GM06990 (cell line): Measurements from ENCODE around the gene CFAP46.
"Not testable (repeated sequence)": the region's sequence is repeated elsewhere in the genome, so short reads cannot be mapped to it uniquely, and the experiment has no call there.

Experiments
- DNase-seq: peaks from one replicate; pipeline ENCODE4 v3.0.0-alpha.2; 2011; ENCODE audit not compliant: insufficient read length; ENCODE audit errors: extremely low read depth
- H3K27me3 ChIP-seq: replicated peaks from 2 replicates; pipeline ENCODE4 v1.6.0; 2011; ENCODE audit warnings: low read length; ENCODE audit not compliant: control insufficient read depth, insufficient read depth
- H3K36me3 ChIP-seq: 2 replicates; pipeline ENCODE4 v1.5.1; 2011; ENCODE audit warnings: low read length; ENCODE audit not compliant: control insufficient read depth, insufficient read depth
- H3K4me3 ChIP-seq: replicated peaks from 2 replicates; pipeline ENCODE4 v1.5.1; 2011; ENCODE audit warnings: low read depth, mild to moderate bottlenecking, control low read depth, low read length
- CTCF ChIP-seq: IDR thresholded peaks from 2 replicates; pipeline ENCODE4 v1.5.1; 2011; ENCODE audit warnings: low read length, control low read depth, mild to moderate bottlenecking, inconsistent platforms; ENCODE audit not compliant: insufficient read depth, poor library complexity, severe bottlenecking

CFAP46 gene

GRCh38 chr10:132924046-132924952 lies 18.1 kb downstream of the CFAP46 start:
- no peak for TF ChIP-seq CTCF
- H3K4me3 ChIP-seq: no peak overlapping the region
- DNase-seq: no peak
- H3K27me3 ChIP-seq: no peaks in the 10 kb centered on the region
- H3K36me3 ChIP-seq: no peaks in the 10 kb centered on the region

- H3K36me3 ChIP-seq, H3K4me3 ChIP-seq, H3K27me3 ChIP-seq, DNase-seq: not testable (repeated sequence)
Observed at GRCh38 chr10:132923384-132923783, 19.0 kb downstream of the CFAP46 start.

DNA sequence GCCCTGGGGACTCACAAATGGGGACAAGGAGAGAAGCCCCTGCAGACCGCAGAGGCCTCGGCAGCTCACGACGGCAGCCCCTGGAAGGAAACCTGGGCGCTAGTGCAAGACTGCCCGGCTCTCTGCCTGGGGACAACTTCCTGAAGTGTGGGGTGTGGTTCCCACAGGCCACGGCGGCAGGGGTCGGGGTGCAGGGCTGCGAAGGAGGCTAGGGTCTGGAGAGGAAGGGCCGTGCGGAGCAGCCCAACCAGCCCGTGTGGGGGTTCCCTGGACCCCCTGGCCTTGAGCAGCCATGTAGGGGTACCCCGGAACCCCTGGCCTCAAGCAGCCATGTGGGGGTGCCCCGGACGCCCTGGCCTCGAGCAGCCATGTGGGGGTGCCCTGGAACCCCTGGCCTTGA lies 19.5 kb downstream of the CFAP46 start:
- H3K4me3 ChIP-seq: no peak overlapping the region
- no peaks in the 10 kb centered on the region for H3K36me3 ChIP-seq
- TF ChIP-seq CTCF: no peak
- no peaks in the 10 kb centered on the region for H3K27me3 ChIP-seq
- no peak for DNase-seq

DNA sequence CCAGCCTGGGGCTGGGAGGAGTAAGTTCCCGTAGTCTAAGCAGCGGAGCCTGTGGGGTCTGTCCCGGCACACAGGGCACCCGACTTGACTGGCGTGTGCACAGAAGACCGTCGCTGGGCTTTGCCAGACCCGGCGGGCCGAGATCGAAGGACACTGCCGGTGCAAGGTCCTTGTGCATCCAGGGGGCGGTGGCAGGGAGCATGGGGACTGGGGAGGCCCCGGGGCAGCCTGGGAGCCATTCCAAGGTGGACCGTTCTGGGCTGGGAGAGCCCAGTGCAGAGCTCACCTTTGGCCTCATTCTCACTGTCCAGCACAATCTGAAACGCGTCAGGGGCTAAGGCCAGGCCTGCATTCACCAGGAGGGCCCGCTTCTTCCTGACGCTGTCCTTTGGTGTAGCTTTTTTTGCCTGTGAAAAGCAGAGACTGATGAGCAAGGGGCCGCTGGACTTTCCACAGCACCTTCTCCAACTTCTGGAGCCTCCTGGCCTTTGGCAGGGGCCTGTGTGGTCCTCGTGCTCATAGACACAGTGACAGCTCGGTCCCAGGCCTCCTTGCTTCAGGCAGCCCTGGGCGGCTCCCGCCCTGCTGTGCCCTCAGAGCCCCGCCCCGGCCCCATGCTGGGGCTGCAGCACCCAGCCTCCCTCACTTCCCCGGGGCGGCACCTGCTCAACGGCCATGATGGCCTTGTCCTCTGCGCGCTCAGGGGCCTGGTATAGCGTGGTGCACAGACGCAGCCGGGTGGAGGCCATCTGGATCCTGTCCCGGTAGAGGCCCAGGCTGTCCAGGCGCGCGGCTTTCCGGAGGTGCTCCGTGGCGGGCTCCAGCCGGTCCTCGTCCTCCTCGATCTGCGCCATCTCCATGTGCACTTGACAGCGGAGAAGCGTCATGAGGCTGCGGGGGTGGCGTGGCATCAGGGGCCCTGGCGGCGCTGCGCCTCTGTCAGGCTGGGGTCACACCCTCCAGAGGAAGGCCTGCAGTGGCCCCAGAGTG lies 20.3 kb downstream of the CFAP46 start:
- H3K27me3 ChIP-seq: no peaks in the 10 kb centered on the region
- no peak overlapping the region for H3K4me3 ChIP-seq
- TF ChIP-seq CTCF: no peak
- DNase-seq: no peak
- H3K36me3 ChIP-seq: no peaks in the 10 kb centered on the region

DNA sequence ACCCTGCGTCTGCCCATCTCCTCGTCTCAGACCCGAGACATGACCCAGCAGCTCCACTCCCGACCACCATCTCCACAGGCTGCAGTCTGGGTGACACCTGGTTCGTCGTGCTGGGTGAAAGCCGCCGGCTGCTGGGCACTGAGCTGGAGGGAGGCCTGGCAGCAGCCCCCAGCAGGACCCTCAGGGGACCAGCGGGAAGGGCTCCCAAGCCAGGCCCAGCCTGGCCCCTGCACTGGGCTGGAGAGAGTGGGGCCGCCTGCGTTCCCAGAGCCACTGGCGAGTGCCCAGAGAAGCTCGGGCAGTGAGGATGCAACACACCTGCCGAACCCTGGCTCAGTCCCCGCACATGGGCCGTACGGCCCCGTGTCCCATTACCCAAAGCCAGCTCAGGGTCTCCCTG lies 21.3 kb downstream of the CFAP46 start:
- no peaks in the 10 kb centered on the region for H3K27me3 ChIP-seq
- no peaks in the 10 kb centered on the region for H3K36me3 ChIP-seq
- DNase-seq: no peak
- no peak overlapping the region for H3K4me3 ChIP-seq
- no peak for TF ChIP-seq CTCF
